PC-9 (cell line): ENCODE results near the gene TACC3. TPM values are rescaled to one million over a fixed set of nuclear protein-coding genes. Genes with fewer than 3 reads are reported as not detected.

ENCODE experiments used
- BruUV-seq: library from RNA; stranded (reverse); fragments of 400-500 nt; replicated peaks from 2 replicates; lab custom pipeline; 2021; lab: Mats Ljungman, UMichigan
- CTCF ChIA-PET: fragments of 300-600 bp; sonication (Branson Sonifier 250); formaldehyde crosslinking; loops from one replicate; lab custom pipeline; 2022; ENCODE audit warnings: antibody characterized with exemption; lab: Charles Lee
- POLR2A ChIA-PET: fragments of 300-600 bp; sonication (Branson Sonifier 250); formaldehyde crosslinking; loops from one replicate; lab custom pipeline; 2022; ENCODE audit warnings: antibody characterized with exemption; ENCODE audit not compliant: unreplicated experiment; lab: Charles Lee
- DNase-seq, 2 experiments: peaks; one replicate each; pipeline versions ENCODE4 v3.0.0 to v3.0.0-alpha.2; 2015 to 2022; ENCODE audit warnings: mixed read lengths in 1 of 2
- H2AFZ ChIP-seq: fragments of 200-600 bp; sonication (generic); 2 replicates; pipeline ENCODE4 v1.8.1; 2017; ENCODE audit warnings: antibody characterized with exemption
- H3F3A ChIP-seq: fragments of 200-600 bp; sonication (generic); 2 replicates; pipeline ENCODE4 v1.8.1; 2017; ENCODE audit warnings: antibody characterized with exemption, mild to moderate bottlenecking, low read depth; ENCODE audit not compliant: insufficient read depth
- H3K27ac ChIP-seq: fragments of 200-600 bp; sonication (generic); 2 replicates; pipeline ENCODE4 v1.6.1; 2016; ENCODE audit warnings: mixed run types
- H3K27me3 ChIP-seq: fragments of 200-600 bp; sonication (generic); 2 replicates; pipeline ENCODE4 v1.6.1; 2016; ENCODE audit warnings: low read depth, mixed run types; ENCODE audit not compliant: insufficient read depth
- H3K36me3 ChIP-seq: fragments of 200-600 bp; sonication (generic); 2 replicates; pipeline ENCODE4 v1.6.1; 2016; ENCODE audit warnings: low read depth, mixed run types
- H3K4me1 ChIP-seq: fragments of 200-600 bp; sonication (generic); replicated peaks from 2 replicates; pipeline ENCODE4 v1.6.1; 2016; ENCODE audit warnings: mixed run types; ENCODE audit not compliant: insufficient read depth
- H3K4me2 ChIP-seq: fragments of 200-600 bp; sonication (generic); 2 replicates; pipeline ENCODE4 v1.6.1; 2017; ENCODE audit warnings: mixed run types
- H3K4me3 ChIP-seq: fragments of 200-600 bp; sonication (generic); 2 replicates; pipeline ENCODE4 v1.6.1; 2016; ENCODE audit warnings: mixed run types
- H3K79me2 ChIP-seq: fragments of 200-600 bp; sonication (generic); 2 replicates; pipeline ENCODE4 v1.6.1; 2017; ENCODE audit warnings: low read depth, mixed run types
- H3K9me2 ChIP-seq: fragments of 200-600 bp; sonication (generic); 2 replicates; pipeline ENCODE4 v1.8.1; 2017; ENCODE audit warnings: mild to moderate bottlenecking; ENCODE audit not compliant: insufficient read depth
- H3K9me3 ChIP-seq: fragments of 200-600 bp; sonication (generic); 2 replicates; pipeline ENCODE4 v1.8.1; 2016; ENCODE audit warnings: low read depth; ENCODE audit not compliant: insufficient read depth
- H4K20me1 ChIP-seq: fragments of 200-600 bp; sonication (generic); 2 replicates; pipeline ENCODE4 v1.8.1; 2017; ENCODE audit not compliant: insufficient read depth
- EZH2 ChIP-seq: fragments of 200-600 bp; sonication (generic); IDR thresholded peaks from 2 replicates; pipeline ENCODE4 v1.8.0; 2017; ENCODE audit warnings: antibody characterized with exemption, low read depth
- intact Hi-C: fragments of 100-400 bp; cut with micrococcal nuclease; formaldehyde crosslinking; loops from one replicate; pipeline ENCODE4 v1.10.0; 2022; ENCODE audit not compliant: unreplicated experiment
- total RNA-seq: library from RNA; stranded (reverse); gene quantifications from 2 replicates; pipeline ENCODE4 v1.2.3, GENCODE V29; 2021
- TF ChIP-seq, protein P1 (sequence below): fragments of 200-600 bp; sonication (generic); conservative IDR thresholded peaks from 2 replicates; pipeline ENCODE4 v1.6.1; 2017; ENCODE audit warnings: mixed run types, antibody characterized with exemption, mild to moderate bottlenecking, moderate library complexity

The TACC3 gene
- total RNA-seq, 1 experiment from 2014 or later, result 134 TPM

DNA sequence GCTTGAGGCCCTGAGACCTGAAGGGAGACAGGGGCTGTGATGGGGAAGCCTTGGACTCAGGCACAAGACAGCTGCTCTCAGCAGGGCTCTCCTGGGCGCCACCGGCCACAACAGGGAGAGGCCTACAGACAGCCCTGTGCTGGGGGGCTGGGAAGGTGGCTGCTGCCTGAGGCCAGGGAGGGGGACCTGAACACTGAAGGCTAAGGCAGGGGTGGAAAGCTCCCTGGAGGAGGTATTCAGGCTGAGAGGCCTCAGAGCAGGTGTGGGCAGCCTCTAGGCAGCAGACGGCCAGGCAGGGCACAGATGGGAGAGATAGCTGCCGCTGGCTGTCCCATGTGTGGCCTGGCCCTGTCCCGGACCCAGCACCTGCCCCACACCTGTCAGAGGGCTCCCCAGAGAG, 33.0 kb downstream of the TACC3 start:
- TF ChIP-seq, protein P1, sequence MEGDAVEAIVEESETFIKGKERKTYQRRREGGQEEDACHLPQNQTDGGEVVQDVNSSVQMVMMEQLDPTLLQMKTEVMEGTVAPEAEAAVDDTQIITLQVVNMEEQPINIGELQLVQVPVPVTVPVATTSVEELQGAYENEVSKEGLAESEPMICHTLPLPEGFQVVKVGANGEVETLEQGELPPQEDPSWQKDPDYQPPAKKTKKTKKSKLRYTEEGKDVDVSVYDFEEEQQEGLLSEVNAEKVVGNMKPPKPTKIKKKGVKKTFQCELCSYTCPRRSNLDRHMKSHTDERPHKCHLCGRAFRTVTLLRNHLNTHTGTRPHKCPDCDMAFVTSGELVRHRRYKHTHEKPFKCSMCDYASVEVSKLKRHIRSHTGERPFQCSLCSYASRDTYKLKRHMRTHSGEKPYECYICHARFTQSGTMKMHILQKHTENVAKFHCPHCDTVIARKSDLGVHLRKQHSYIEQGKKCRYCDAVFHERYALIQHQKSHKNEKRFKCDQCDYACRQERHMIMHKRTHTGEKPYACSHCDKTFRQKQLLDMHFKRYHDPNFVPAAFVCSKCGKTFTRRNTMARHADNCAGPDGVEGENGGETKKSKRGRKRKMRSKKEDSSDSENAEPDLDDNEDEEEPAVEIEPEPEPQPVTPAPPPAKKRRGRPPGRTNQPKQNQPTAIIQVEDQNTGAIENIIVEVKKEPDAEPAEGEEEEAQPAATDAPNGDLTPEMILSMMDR, result no peak
- no peak for TF ChIP-seq EZH2
- peaks cover 3% of the 10 kb centered on the region; the same call in 1 of the 2 replicates for H3F3A ChIP-seq
- no peak overlapping the region for H2AFZ ChIP-seq
- H3K79me2 ChIP-seq, result no peaks in the 10 kb centered on the region
- no peaks in the 10 kb centered on the region for H4K20me1 ChIP-seq
- H3K4me1 ChIP-seq, result no peaks in the 10 kb centered on the region
- no peak overlapping the region for H3K27ac ChIP-seq
- peak in 1 of 2 experiments; percentile 37 for DNase-seq
- no peak overlapping the region for H3K4me3 ChIP-seq
- no peaks in the 10 kb centered on the region for H3K27me3 ChIP-seq
- intact Hi-C loops, result loop anchor here (5.0 kb wide), 1 partner anchor 38 kb away; the partner anchor contains the start of gene FGFR3
- POLR2A ChIA-PET, result no interaction called here
- CTCF ChIA-PET, result no interaction called here
- no TSS peak for BruUV-seq
- H3K9me2 ChIP-seq, result no peaks in the 10 kb centered on the region
- no peaks in the 10 kb centered on the region for H3K9me3 ChIP-seq
- no peaks in the 10 kb centered on the region for H3K36me3 ChIP-seq
- H3K4me2 ChIP-seq, result no peak overlapping the region

DNA sequence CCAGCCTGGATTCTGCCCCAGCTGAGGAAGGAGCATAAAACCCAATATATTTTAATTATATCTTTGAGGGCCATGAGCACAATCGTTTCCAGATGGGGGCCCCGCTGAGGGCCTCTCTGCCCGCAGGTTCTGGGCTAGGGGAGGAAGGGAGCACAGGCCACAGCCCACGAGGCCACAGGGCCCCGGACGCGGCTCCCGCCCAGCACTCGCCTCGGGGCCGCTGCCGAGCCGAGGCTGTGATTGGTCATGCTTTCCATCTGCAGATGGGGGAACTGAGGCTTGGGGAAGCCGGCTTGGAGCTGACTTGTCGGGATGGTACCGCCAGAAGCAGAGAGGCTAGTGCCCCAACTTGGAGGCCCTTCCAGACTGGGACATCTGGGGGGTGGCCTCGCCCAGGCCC, 34.0 kb downstream of the TACC3 start:
- POLR2A ChIA-PET, result no interaction called here
- Histone ChIP-seq H3K36me3 (no peaks in the 10 kb centered on the region), H3K4me1 (no peaks in the 10 kb centered on the region), H4K20me1 (no peaks in the 10 kb centered on the region), H3K9me2 (no peaks in the 10 kb centered on the region), H3K4me2 (no peak overlapping the region), H2AFZ (no peak overlapping the region), H3K9me3 (no peaks in the 10 kb centered on the region), H3K4me3 (no peak overlapping the region), H3K27me3 (no peaks in the 10 kb centered on the region), H3K27ac (no peak overlapping the region), H3K79me2 (no peaks in the 10 kb centered on the region), H3F3A (peaks cover 3% of the 10 kb centered on the region; the same call in 1 of the 2 replicates)
- no peak for DNase-seq
- CTCF ChIA-PET, result no interaction called here
- TF ChIP-seq EZH2, result no peak
- TF ChIP-seq, protein P1, result no peak
- intact Hi-C loops, result no loop called here
- BruUV-seq, result no TSS peak

DNA sequence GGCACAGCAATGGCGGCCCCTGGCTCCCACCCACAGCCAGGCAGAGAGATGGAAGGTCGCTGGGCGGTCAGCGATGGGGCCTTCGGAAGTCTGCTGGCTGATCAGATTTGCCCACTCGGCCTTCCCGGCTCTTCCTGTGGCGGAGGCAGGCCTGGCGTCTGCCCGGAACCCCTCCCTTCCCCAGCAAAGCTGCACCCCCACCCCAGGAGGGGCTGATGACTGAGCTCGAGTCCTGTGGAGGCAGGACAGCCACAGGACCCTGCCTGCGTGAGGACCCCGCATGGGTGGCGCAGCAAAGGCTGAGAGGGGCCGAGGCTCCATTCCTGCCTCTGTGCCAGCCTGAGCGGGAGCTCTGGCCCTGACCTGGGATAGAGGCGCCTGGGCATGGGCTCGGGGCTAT, 34.8 kb downstream of the TACC3 start:
- Histone ChIP-seq H3F3A (peaks cover 3% of the 10 kb centered on the region; the same call in 1 of the 2 replicates), H2AFZ (no peak overlapping the region), H4K20me1 (no peaks in the 10 kb centered on the region), H3K27ac (no peak overlapping the region), H3K4me3 (no peak overlapping the region), H3K4me1 (no peaks in the 10 kb centered on the region), H3K79me2 (no peaks in the 10 kb centered on the region), H3K9me2 (no peaks in the 10 kb centered on the region), H3K36me3 (no peaks in the 10 kb centered on the region), H3K9me3 (no peaks in the 10 kb centered on the region), H3K27me3 (no peaks in the 10 kb centered on the region), H3K4me2 (no peak overlapping the region)
- DNase-seq, result no peak
- no TSS peak for BruUV-seq
- CTCF ChIA-PET, result interaction anchor here (0.5 kb wide), 1 partner anchor 58 kb away, joined by 3 read pairs; no protein-coding TSS in a partner anchor
- TF ChIP-seq, protein P1, result no peak
- no peak for TF ChIP-seq EZH2
- intact Hi-C loops, result no loop called here
- POLR2A ChIA-PET, result no interaction called here
